K562 (cell line): ENCODE measurements around the gene ERO1B. TPM values are rescaled to one million over a fixed set of nuclear protein-coding genes. Genes with fewer than 3 reads are reported as not detected.

Source experiments
- CBX5 ChIP-seq: IDR thresholded peaks from 2 replicates; pipeline ENCODE4 v1.6.1; 2014; ENCODE audit warnings: low read depth, borderline replicate concordance
- CREB3L1 ChIP-seq: fragments of 450-650 bp; IDR thresholded peaks from 2 replicates; pipeline ENCODE4 v1.6.1; 2014; ENCODE audit warnings: low read depth, mild to moderate bottlenecking, moderate library complexity, borderline replicate concordance
- E2F1 ChIP-seq: sonication (generic); formaldehyde crosslinking; IDR thresholded peaks from 2 replicates; pipeline ENCODE4 v1.8.1; 2023; ENCODE audit warnings: mild to moderate bottlenecking, missing genetic modification reagents, moderate library complexity
- E2F3 ChIP-seq: fragments of 250-450 bp; sonication (Bioruptor Pico); IDR thresholded peaks from 2 replicates; pipeline ENCODE4 v1.4.0; 2020; ENCODE audit warnings: mild to moderate bottlenecking
- GTF3C2 ChIP-seq: IDR thresholded peaks from 3 replicates; pipeline ENCODE4 v1.6.1; 2011; ENCODE audit warnings: borderline replicate concordance, mild to moderate bottlenecking, moderate library complexity; ENCODE audit not compliant: insufficient read length; ENCODE audit errors: extremely low read depth
- HNRNPL ChIP-seq: fragments of 200-400 bp; formaldehyde crosslinking; IDR thresholded peaks from 2 replicates; pipeline ENCODE4 v1.6.1; 2017; ENCODE audit warnings: low read depth, mild to moderate bottlenecking, low read length
- JUNB ChIP-seq: fragments of 450-650 bp; formaldehyde crosslinking; conservative IDR thresholded peaks from 2 replicates; pipeline ENCODE4 v1.4.0; 2020; ENCODE audit warnings: mild to moderate bottlenecking
- MEF2A ChIP-seq: IDR thresholded peaks from 2 replicates; pipeline ENCODE4 v1.6.1; 2011; ENCODE audit warnings: low read depth, mild to moderate bottlenecking, low read length, moderate library complexity; ENCODE audit not compliant: control insufficient read depth
- MXI1 ChIP-seq: IDR thresholded peaks from 2 replicates; pipeline ENCODE4 v1.6.1; 2011; ENCODE audit warnings: low read depth, mild to moderate bottlenecking, improper control_type of control experiment, low read length
- NCOA2 ChIP-seq, 2 experiments: fragments of 450-650 bp; IDR thresholded peaks; 2 replicates each; pipeline ENCODE4 v1.6.1; 2018; ENCODE audit warnings: mild to moderate bottlenecking in 2 of 2, moderate library complexity in 1 of 2; ENCODE audit not compliant: partially characterized antibody in 2 of 2
- NCOR1 ChIP-seq: fragments of 450-650 bp; IDR thresholded peaks from 2 replicates; pipeline ENCODE4 v1.6.1; 2016; ENCODE audit warnings: mild to moderate bottlenecking, moderate library complexity
- NFIC ChIP-seq: fragments of 450-650 bp; IDR thresholded peaks from 2 replicates; pipeline ENCODE4 v1.6.1; 2017; ENCODE audit warnings: mild to moderate bottlenecking, inconsistent platforms
- NFIX ChIP-seq: fragments of 250-450 bp; sonication (Bioruptor Pico); IDR thresholded peaks from 2 replicates; pipeline ENCODE4 v1.4.0; 2020; ENCODE audit warnings: low read depth, mild to moderate bottlenecking, moderate library complexity
- NONO ChIP-seq, 2 experiments: fragments of 200-400 bp in 1 of 2; fragments of 450-650 bp in 1 of 2; formaldehyde crosslinking in 1 of 2; IDR thresholded peaks; 2 replicates each; pipeline ENCODE4 v1.6.1; 2017; ENCODE audit warnings: low read depth in 2 of 2, mild to moderate bottlenecking in 2 of 2, moderate library complexity in 2 of 2, low read length in 1 of 2
- POLR2B ChIP-seq: fragments of 450-650 bp; IDR thresholded peaks from 2 replicates; pipeline ENCODE4 v1.6.1; 2018; ENCODE audit warnings: low read depth; ENCODE audit not compliant: partially characterized antibody
- RBM22 ChIP-seq: fragments of 200-400 bp; formaldehyde crosslinking; IDR thresholded peaks from 2 replicates; pipeline ENCODE4 v1.6.1; 2018; ENCODE audit warnings: low read length, low read depth; ENCODE audit not compliant: poor library complexity, severe bottlenecking
- RBM25 ChIP-seq: fragments of 200-400 bp; formaldehyde crosslinking; IDR thresholded peaks from 2 replicates; pipeline ENCODE4 v1.6.1; 2018; ENCODE audit warnings: low read length, low read depth, moderate library complexity; ENCODE audit not compliant: severe bottlenecking
- SREBF2 ChIP-seq: sonication (generic); formaldehyde crosslinking; IDR thresholded peaks from 2 replicates; pipeline ENCODE4 v1.4.0; 2020; ENCODE audit warnings: mild to moderate bottlenecking, missing genetic modification reagents
- YY1 ChIP-seq, 3 experiments: IDR thresholded peaks; 2 replicates each; pipeline ENCODE4 v1.6.1; 2011; ENCODE audit warnings: low read length in 2 of 3, mild to moderate bottlenecking in 2 of 3, moderate library complexity in 2 of 3, borderline replicate concordance in 1 of 3, control low read depth in 1 of 3, low read depth in 1 of 3; ENCODE audit not compliant: insufficient read depth in 3 of 3, insufficient replicate concordance in 2 of 3, control insufficient read depth in 1 of 3, insufficient read length in 1 of 3; ENCODE audit errors: extremely low read depth in 1 of 3
- ZNF282 ChIP-seq: sonication (generic); formaldehyde crosslinking; IDR thresholded peaks from 2 replicates; pipeline ENCODE4 v1.8.1; 2023; ENCODE audit warnings: missing genetic modification reagents
- polyA plus RNA-seq, 8 experiments: library from polyadenylated mRNA; depleted of rRNA in 4 of 8; stranded (reverse) in 5 of 8; unstranded in 3 of 8; fragments of >200 nt; fragmentation: Nextera tagmentation in 2 of 8; fragmentation: Illumina TruSeq in 1 of 8; extraction: Ambion mirVana in 2 of 8; extraction: Trizol in 1 of 8; gene quantifications; 2 replicates each; pipeline versions ENCODE4 v1.2.1 to v1.2.3, GENCODE V29; 2011 to 2014; ENCODE audit warnings: inconsistent platforms in 1 of 8, missing spikeins in 1 of 8
- total RNA-seq, 7 experiments: library from RNA; depleted of rRNA in 6 of 7; stranded (reverse); fragments of >200 nt in 6 of 7; fragmentation: Illumina TruSeq in 2 of 7; extraction: Trizol in 2 of 7; gene quantifications; 2 replicates each; pipeline versions ENCODE4 v1.2.1 to v1.2.3, GENCODE V29; 2011 to 2021; ENCODE audit warnings: low replicate concordance in 1 of 7

ERO1B gene
- total and polyA plus RNA-seq, 9 of the 15 experiments (the other 6 are each of a cell fraction or from before 2014, with no cell fraction given) = 0.59 to 6.4 (median 4.2) TPM

- TF ChIP-seq RBM25 = peak; percentile 28
- 0 out of 2 replicates have a peak, but pooled peaks have one; percentile 22 for TF ChIP-seq CREB3L1
- TF ChIP-seq GTF3C2 = no peak
- peak; percentile 83 for TF ChIP-seq POLR2B
- peak; percentile 83 for TF ChIP-seq E2F1 (CRISPR knock-in tag)
- TF ChIP-seq SREBF2 (CRISPR knock-in tag) = no peak
- TF ChIP-seq ZNF282 (CRISPR knock-in tag) = no peak
- peak; percentile 93 for TF ChIP-seq RBM22
- TF ChIP-seq NFIX (CRISPR knock-in tag) = 0 out of 2 replicates have a peak, but pooled peaks have one; percentile 0
- peak; percentile 16; the same call in 1 of the 2 replicates for TF ChIP-seq E2F3 (CRISPR knock-in tag)
- TF ChIP-seq MXI1 = no peak
- no peak; the same call in 1 of the 2 replicates for TF ChIP-seq HNRNPL
- peak; percentile 35 to 100; a peak in 2 of 4 replicates for TF ChIP-seq NONO (IDR thresholded peaks at IDR 0.05; ENCODE audit: low read depth in 2 of 2, low read length in 1 of 2)
- no peak for TF ChIP-seq NCOR1
- peak in 1 of 3 experiments; percentile 29 for TF ChIP-seq YY1 (IDR thresholded peaks at IDR 0.05; ENCODE audit: borderline replicate concordance in 1 of 3, control insufficient read depth in 1 of 3, extremely low read depth in 1 of 3, insufficient read depth in 3 of 3, insufficient read length in 1 of 3, insufficient replicate concordance in 2 of 3, low read depth in 1 of 3, low read length in 2 of 3)
- TF ChIP-seq NCOA2 (IDR thresholded peaks at IDR 0.05; ENCODE audit: partially characterized antibody in 2 of 2) = no peak
- peak; percentile 43; the same call in 1 of the 2 replicates for TF ChIP-seq JUNB
- 0 out of 2 replicates have a peak, but pooled peaks have one; percentile 11 for TF ChIP-seq CBX5
- no peak for TF ChIP-seq MEF2A
- TF ChIP-seq NFIC = peak; percentile 68
These were observed at the start of gene ERO1B (continued) for GRCh38 chr1:236281654-236282424.
